K562 (cell line): ENCODE results near the gene TRIP11. TPM values are rescaled to one million over a fixed set of nuclear protein-coding genes. Genes with fewer than 3 reads are reported as not detected.

Experiments
- ATAC-seq: fragments of 200-7000 bp; cut with Tn5 transposase; 3 replicates; pipeline ENCODE4 v1.9.1; 2020; ENCODE audit warnings: moderate library complexity
- BruUV-seq: library from RNA; stranded (reverse); fragments of 400-500 nt; replicated peaks from 2 replicates; lab custom pipeline; 2021; lab: Mats Ljungman, UMichigan
- CTCF ChIA-PET: fragments of 300-600 bp; formaldehyde crosslinking; extraction: SDS; loops from one replicate; lab custom pipeline; 2021; ENCODE audit warnings: low intra/inter-chr PET ratio; lab: Yijun Ruan, JAX
- POLR2A ChIA-PET: fragments of 300-600, 350-650 bp; sonication (Branson Sonifier 250); formaldehyde crosslinking; extraction: SDS; loops from one replicate; lab custom pipeline; 2021; ENCODE audit warnings: antibody characterized with exemption, inconsistent platforms; lab: Yijun Ruan, JAX
- DNase-seq, 4 experiments: peaks; one replicate each; pipeline versions ENCODE4 v3.0.0 to v3.0.0-alpha.2; 2011 to 2018; ENCODE audit warnings: low spot score in 3 of 4, mixed read lengths in 3 of 4; ENCODE audit errors: extremely low read depth in 1 of 4
- FAIRE-seq: peaks from 2 replicates; lab custom pipeline; 2011; peaks lifted over from hg19 to GRCh38; lab: Jason Lieb, UNC
- H2AFZ ChIP-seq: 2 replicates; pipeline ENCODE4 v1.6.0; 2011; ENCODE audit warnings: low read depth, low read length, control low read depth, inconsistent platforms
- H3K27ac ChIP-seq: fragments of 200-600 bp; 3 replicates; pipeline ENCODE4 v1.8.0; 2011; ENCODE audit warnings: low read depth, mild to moderate bottlenecking, control low read depth, inconsistent platforms, low read length, moderate library complexity, mixed read lengths; ENCODE audit errors: extremely low read depth
- H3K27me3 ChIP-seq, 2 experiments: fragments of 300-600 bp in 1 of 2; 2 replicates in 1 of 2; 3 replicates in 1 of 2; pipeline versions ENCODE4 v1.6.0 to v1.8.0; 2011; ENCODE audit warnings: inconsistent platforms in 2 of 2, low read length in 2 of 2, mild to moderate bottlenecking in 1 of 2, mixed read lengths in 1 of 2, moderate library complexity in 1 of 2; ENCODE audit not compliant: control insufficient read depth in 2 of 2, insufficient read depth in 2 of 2
- H3K36me3 ChIP-seq: fragments of 300-600 bp; 3 replicates; pipeline ENCODE4 v1.8.0; 2011; ENCODE audit warnings: mild to moderate bottlenecking, low read length, inconsistent platforms; ENCODE audit not compliant: control insufficient read depth, insufficient read depth
- H3K4me1 ChIP-seq, 2 experiments: fragments of 200-600 bp in 1 of 2; replicated peaks in 1 of 2; 2 replicates in 1 of 2; 3 replicates in 1 of 2; pipeline versions ENCODE4 v1.5.1 to v1.8.0; 2011; ENCODE audit warnings: inconsistent platforms in 2 of 2, low read length in 2 of 2, mild to moderate bottlenecking in 1 of 2, mixed read lengths in 1 of 2, moderate library complexity in 1 of 2; ENCODE audit not compliant: control insufficient read depth in 2 of 2, insufficient read depth in 2 of 2
- H3K4me2 ChIP-seq: 2 replicates; pipeline ENCODE4 v1.6.1; 2011; ENCODE audit warnings: low read length, control low read depth, inconsistent platforms, mixed read lengths; ENCODE audit not compliant: insufficient read depth
- H3K4me3 ChIP-seq: fragments of 200-600 bp; sonication (generic), shearing (Covaris generic); 2 replicates; pipeline ENCODE4 v1.5.1; 2016; ENCODE audit warnings: control low read depth, inconsistent platforms
- H3K79me2 ChIP-seq: fragments of 200-600 bp; 3 replicates; pipeline ENCODE4 v1.8.0; 2011; ENCODE audit warnings: low read length, inconsistent platforms; ENCODE audit not compliant: control insufficient read depth, insufficient read depth
- H3K9ac ChIP-seq, 2 experiments: 2 replicates each; pipeline versions ENCODE4 v1.6.0 to v1.6.1; 2011; ENCODE audit warnings: low read depth in 2 of 2, low read length in 2 of 2, control low read depth in 1 of 2, inconsistent platforms in 1 of 2, mild to moderate bottlenecking in 1 of 2, mixed read lengths in 1 of 2; ENCODE audit not compliant: insufficient read depth in 1 of 2
- H3K9me1 ChIP-seq: one replicate; pipeline ENCODE4 v1.6.0; 2011; ENCODE audit warnings: inconsistent platforms, mild to moderate bottlenecking, low read length, moderate library complexity; ENCODE audit not compliant: control insufficient read depth, insufficient read depth
- H3K9me3 ChIP-seq: replicated peaks from 2 replicates; pipeline ENCODE4 v1.5.1; 2011; ENCODE audit warnings: low read depth, low read length, inconsistent platforms; ENCODE audit not compliant: control insufficient read depth, insufficient read depth
- H4K20me1 ChIP-seq: replicated peaks from 2 replicates; pipeline ENCODE4 v1.6.1; 2011; ENCODE audit warnings: low read length, inconsistent platforms, mixed read lengths; ENCODE audit not compliant: control insufficient read depth, insufficient read depth
- FOS ChIP-seq: IDR thresholded peaks from 3 replicates; pipeline ENCODE4 v1.6.1; 2011; ENCODE audit not compliant: insufficient read length; ENCODE audit errors: extremely low read depth
- GTF2F1 ChIP-seq: IDR thresholded peaks from 2 replicates; pipeline ENCODE4 v1.6.1; 2011; ENCODE audit warnings: low read depth, low read length, improper control_type of control experiment
- SIRT6 ChIP-seq: IDR thresholded peaks from one replicate; pipeline ENCODE4 v1.6.1; 2012; ENCODE audit warnings: low read depth, mild to moderate bottlenecking, control low read depth, inconsistent platforms, low read length, moderate library complexity
- TEAD4 ChIP-seq, 2 experiments: sonication (generic) in 1 of 2; formaldehyde crosslinking in 1 of 2; IDR thresholded peaks; 2 replicates each; pipeline versions ENCODE4 v1.6.1 to v1.8.0; 2012 to 2022; ENCODE audit warnings: borderline replicate concordance in 1 of 2, inconsistent platforms in 1 of 2, low read length in 1 of 2, mild to moderate bottlenecking in 1 of 2, missing genetic modification reagents in 1 of 2
- YY1 ChIP-seq, 3 experiments: IDR thresholded peaks; 2 replicates each; pipeline ENCODE4 v1.6.1; 2011; ENCODE audit warnings: low read length in 2 of 3, mild to moderate bottlenecking in 2 of 3, moderate library complexity in 2 of 3, borderline replicate concordance in 1 of 3, control low read depth in 1 of 3, low read depth in 1 of 3; ENCODE audit not compliant: insufficient read depth in 3 of 3, insufficient replicate concordance in 2 of 3, control insufficient read depth in 1 of 3, insufficient read length in 1 of 3; ENCODE audit errors: extremely low read depth in 1 of 3
- ZC3H4 ChIP-seq: sonication (generic); formaldehyde crosslinking; IDR thresholded peaks from 2 replicates; pipeline ENCODE4 v1.9.0; 2021; ENCODE audit warnings: missing genetic modification reagents, borderline replicate concordance
- ZNF12 ChIP-seq: sonication (generic); formaldehyde crosslinking; IDR thresholded peaks from 2 replicates; pipeline ENCODE4 v1.4.0; 2020; ENCODE audit warnings: mild to moderate bottlenecking, missing genetic modification reagents
- ZNF316 ChIP-seq: fragments of 450-650 bp; IDR thresholded peaks from 2 replicates; pipeline ENCODE4 v1.6.1; 2016
- WGBS: fragments of 100-300 bp; shearing (Covaris generic); methylation state at CpG from one replicate; pipeline ENCODE4 v1.1.6; 2016; ENCODE audit warnings: low coverage, mixed read lengths; ENCODE audit not compliant: insufficient coverage; ENCODE audit errors: missing lambda C conversion rate; 5-methylcytosine and 5-hydroxymethylcytosine counted together
- in situ Hi-C: fragments of 300-500 bp; cut with MboI; formaldehyde crosslinking; loops from 4 replicates; pipeline ENCODE4 v1.15.0; 2018; ENCODE audit warnings: inconsistent platforms, mixed read lengths
- intact Hi-C: fragments of 100-400 bp; cut with micrococcal nuclease; formaldehyde crosslinking; loops from 2 replicates; pipeline ENCODE4 v1.14.2; 2022
- polyA plus RNA-seq, 8 experiments: library from polyadenylated mRNA; depleted of rRNA in 4 of 8; stranded (reverse) in 5 of 8; unstranded in 3 of 8; fragments of >200 nt; fragmentation: Nextera tagmentation in 2 of 8; fragmentation: Illumina TruSeq in 1 of 8; extraction: Ambion mirVana in 2 of 8; extraction: Trizol in 1 of 8; gene quantifications; 2 replicates each; pipeline versions ENCODE4 v1.2.1 to v1.2.3, GENCODE V29; 2011 to 2014; ENCODE audit warnings: inconsistent platforms in 1 of 8, missing spikeins in 1 of 8
- total RNA-seq, 7 experiments: library from RNA; depleted of rRNA in 6 of 7; stranded (reverse); fragments of >200 nt in 6 of 7; fragmentation: Illumina TruSeq in 2 of 7; extraction: Trizol in 2 of 7; gene quantifications; 2 replicates each; pipeline versions ENCODE4 v1.2.1 to v1.2.3, GENCODE V29; 2011 to 2021; ENCODE audit warnings: low replicate concordance in 1 of 7

The TRIP11 gene
- total and polyA plus RNA-seq, 9 of the 15 experiments (the other 6 are each of a cell fraction or from before 2014, with no cell fraction given), result 4.0 to 20.0 (median 10.9) TPM

- FAIRE-seq (no peak), DNase-seq (no peak), ATAC-seq (no peak)
- H3K79me2 ChIP-seq, result no peaks in the 10 kb centered on the region
- H3K9me3 ChIP-seq, result no peaks in the 10 kb centered on the region
- no peaks in the 10 kb centered on the region for H3K4me1 ChIP-seq
- intact Hi-C loops (no loop called here), in situ Hi-C loops (no loop called here)
- H3K27ac ChIP-seq, result no peak overlapping the region
- H3K36me3 ChIP-seq, result no peaks in the 10 kb centered on the region
- CTCF ChIA-PET, result no interaction called here
- POLR2A ChIA-PET, result no interaction called here
- H2AFZ ChIP-seq, result no peak overlapping the region
- 13% methylated on average over 1 of the region's 3 CpGs for WGBS
- no peaks in the 10 kb centered on the region for H3K9me1 ChIP-seq
- BruUV-seq, result no TSS peak
- no peak overlapping the region for H3K4me3 ChIP-seq
- no peaks in the 10 kb centered on the region for H4K20me1 ChIP-seq
- TF ChIP-seq ZNF12 (CRISPR knock-in tag), result no peak
- TF ChIP-seq YY1 (IDR thresholded peaks at IDR 0.05; ENCODE audit: borderline replicate concordance in 1 of 3, control insufficient read depth in 1 of 3, extremely low read depth in 1 of 3, insufficient read depth in 3 of 3, insufficient read length in 1 of 3, insufficient replicate concordance in 2 of 3, low read depth in 1 of 3, low read length in 2 of 3), result no peak
- no peak for TF ChIP-seq FOS
- TF ChIP-seq ZC3H4 (CRISPR knock-in tag), result no peak
- no peak for TF ChIP-seq GTF2F1
- TF ChIP-seq SIRT6, result no peak
- TF ChIP-seq ZNF316, result no peak
- no peak for TF ChIP-seq TEAD4 (IDR thresholded peaks at IDR 0.05; ENCODE audit: low read length)
- no peak for TF ChIP-seq TEAD4 (CRISPR knock-in tag; IDR thresholded peaks at IDR 0.05; ENCODE audit: borderline replicate concordance)
- peaks cover 0 to 15% of the 10 kb centered on the region in 2 experiments; a peak in 2 of 5 replicates for H3K27me3 ChIP-seq
- no peak overlapping the region for H3K4me2 ChIP-seq
- no peak overlapping the region for H3K9ac ChIP-seq
Observed at GRCh38 chr14:91940209-91940608, 99.7 kb downstream of the TRIP11 start.
